Stimulated activated CD4-positive, alpha-beta T cell treated with anti-CD3 and anti-CD28 coated beads, Interleukin-1b, Interleukin-23, amount 100 ng/mL, for 48 hours (primary cell): Measurements from ENCODE around the gene OR8B12.
A peak's percentile ranks its signal among the peaks of the same experiment; 100 is the strongest.

Source experiments
- DNase-seq: peaks from one replicate; pipeline ENCODE4 v3.0.0-alpha.2; 2020

OR8B12 gene, protein sequence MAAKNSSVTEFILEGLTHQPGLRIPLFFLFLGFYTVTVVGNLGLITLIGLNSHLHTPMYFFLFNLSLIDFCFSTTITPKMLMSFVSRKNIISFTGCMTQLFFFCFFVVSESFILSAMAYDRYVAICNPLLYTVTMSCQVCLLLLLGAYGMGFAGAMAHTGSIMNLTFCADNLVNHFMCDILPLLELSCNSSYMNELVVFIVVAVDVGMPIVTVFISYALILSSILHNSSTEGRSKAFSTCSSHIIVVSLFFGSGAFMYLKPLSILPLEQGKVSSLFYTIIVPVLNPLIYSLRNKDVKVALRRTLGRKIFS

DNA sequence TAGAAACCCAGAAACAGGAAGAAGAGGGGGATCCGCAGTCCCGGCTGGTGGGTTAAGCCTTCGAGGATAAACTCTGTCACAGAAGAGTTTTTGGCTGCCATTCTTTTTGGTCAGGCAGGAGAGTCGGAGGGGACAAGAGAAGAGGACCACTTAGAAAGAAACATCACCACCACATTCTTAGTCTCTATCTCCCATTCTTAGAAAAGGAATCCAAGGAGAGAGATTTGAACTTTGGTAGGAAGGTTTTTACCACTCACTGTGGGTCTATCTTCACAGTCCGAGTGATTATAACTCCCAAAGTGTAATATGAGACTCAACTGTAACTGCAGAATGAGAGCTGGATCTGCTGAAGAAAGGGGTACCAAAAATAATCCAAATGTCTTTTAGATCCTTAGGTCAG lies at the start of gene OR8B12:
Gene OR8B12, minus strand, starts transcription at position 101 of the 400 bp plus-strand sequence. Its CDS starts 0 bp downstream, at position 101.
- no peak for DNase-seq

DNA sequence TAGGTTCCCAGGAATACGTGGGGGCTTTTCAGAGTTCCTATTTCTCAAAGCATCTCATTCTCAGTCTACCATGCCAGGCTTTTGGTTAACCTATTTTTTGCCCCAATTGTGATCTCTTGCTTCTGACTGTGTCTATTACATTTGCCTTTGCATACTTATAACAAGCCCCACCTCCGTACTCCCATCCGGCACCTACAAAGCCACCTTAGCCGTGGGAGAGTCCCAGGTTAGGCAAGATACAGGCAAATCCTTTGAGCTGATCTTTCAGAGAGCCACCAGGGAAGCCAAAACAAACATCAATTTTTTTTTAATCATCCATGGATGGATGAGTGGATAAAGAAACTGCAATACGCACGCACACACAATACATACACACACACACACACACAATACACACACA lies 49.2 kb upstream of the OR8B12 start:
- DNase-seq = no peak

DNA sequence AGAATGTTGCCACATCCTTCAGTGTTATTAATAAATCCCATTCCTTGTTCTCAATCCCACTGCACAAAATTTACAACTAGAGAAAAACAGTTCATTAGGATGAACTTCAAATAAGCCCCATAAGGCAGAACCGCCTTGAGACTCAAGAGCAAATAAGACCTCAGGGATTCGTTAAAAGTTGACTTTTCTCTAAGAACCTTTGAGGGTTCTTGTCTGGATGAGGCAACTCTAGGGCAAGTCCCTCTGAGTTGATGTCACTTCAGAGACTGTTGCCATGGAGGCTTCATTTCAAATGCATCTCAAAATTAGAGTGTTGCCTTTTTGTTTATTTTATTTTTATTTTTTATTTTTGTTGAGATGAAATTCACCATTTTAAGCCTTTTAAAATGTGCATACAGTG lies 48.0 kb upstream of the OR8B12 start:
- DNase-seq = no peak

DNA sequence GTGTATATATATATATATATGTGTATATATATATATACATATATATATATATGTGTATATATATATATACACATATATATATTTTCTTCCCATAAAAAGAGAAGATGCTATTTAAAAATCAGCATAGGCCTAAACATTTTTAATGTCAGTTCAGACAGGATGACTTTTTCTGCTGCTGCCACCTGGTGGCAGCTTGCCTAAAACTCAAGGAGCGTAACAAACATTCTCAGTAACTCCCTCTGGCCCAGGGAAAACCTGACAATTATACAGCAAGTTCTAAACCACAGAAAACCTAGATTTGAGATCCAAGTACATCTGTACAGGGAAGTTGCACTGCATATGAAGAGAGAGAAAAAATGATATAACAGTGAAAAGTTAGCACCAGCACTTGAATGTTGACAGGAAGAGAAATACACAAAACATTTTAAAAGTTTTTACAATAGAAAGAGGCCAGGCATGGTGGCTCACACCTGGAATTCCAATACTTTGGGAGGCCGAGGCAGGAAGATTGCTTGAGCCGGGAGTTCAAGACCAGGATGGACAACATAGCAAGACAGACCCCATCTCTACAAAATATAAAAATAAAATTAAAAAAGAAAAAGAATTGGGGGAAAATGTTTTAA lies 42.9 kb upstream of the OR8B12 start:
- peak; percentile 19 for DNase-seq

DNA sequence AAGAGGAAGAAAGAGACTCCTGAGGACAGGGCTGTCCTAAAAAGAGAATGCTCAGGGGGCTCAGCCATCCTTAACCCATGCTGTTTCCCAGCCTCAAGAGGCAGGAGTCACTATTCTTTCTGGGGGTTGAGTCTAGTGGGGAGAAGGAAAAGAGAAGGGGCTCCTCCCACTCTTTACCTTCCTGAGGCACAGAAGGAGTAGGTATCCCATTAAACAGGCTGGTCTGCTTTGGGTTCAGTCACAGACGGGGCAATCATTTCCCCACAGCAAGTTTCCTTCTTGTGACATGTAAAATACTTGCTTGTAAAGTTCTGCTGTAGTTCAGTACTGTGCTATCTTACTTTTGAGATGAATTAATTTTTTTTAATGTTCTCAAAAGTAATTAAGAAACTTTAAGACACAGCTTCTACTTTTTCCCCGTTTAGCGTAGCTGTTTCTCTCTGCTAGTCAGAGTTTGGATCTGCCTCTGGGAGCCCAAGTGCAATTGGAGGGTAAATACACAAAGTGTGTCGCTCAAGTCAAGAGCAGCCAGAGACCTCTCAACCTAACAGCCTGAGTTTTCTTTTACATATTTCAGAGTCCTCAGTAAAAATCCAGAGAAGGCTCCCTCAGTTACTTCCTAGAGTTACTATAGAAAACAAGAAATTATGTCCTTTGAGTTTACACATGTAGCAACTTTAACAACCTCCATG lies 41.4 kb upstream of the OR8B12 start:
- DNase-seq = no peak

DNA sequence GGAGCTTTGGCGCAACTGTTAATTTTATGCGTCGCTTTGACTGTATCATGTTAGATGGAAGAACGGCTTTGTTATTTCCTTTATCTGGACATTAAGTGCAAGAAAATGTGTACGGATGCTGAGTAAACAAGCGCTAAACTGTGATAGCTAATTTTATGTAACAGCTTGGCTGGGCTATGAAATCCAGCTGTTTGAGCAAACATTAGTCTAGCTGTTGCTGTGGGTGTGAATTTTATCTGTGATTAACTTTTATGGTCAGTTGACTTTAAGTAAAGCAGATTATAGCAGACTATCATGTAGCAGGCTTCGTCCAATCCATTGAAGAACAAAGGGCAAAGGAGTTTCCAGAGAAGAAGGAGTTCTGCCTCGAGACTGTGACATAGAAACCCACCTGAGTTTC lies 40.3 kb upstream of the OR8B12 start:
- DNase-seq = no peak

DNA sequence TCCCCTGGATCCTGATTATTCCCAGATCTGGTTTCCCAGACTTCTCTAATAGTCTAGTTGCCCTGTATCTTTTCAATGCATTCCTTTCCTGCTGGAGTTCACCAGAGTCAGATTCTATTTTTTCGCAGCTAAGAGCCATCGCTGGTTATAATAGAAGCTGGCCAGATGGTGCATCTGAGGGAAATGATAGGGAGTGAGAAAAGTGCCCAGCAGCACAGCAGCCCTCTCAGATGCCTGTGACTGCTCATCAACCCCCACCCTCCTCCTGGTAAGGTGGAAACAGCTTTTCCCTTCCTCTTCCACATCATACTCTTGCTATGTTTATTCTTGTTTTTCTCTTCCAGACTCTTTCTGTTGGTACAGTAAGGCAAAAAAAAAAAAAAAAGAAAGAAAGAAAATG lies 39.1 kb upstream of the OR8B12 start:
- no peak for DNase-seq

DNA sequence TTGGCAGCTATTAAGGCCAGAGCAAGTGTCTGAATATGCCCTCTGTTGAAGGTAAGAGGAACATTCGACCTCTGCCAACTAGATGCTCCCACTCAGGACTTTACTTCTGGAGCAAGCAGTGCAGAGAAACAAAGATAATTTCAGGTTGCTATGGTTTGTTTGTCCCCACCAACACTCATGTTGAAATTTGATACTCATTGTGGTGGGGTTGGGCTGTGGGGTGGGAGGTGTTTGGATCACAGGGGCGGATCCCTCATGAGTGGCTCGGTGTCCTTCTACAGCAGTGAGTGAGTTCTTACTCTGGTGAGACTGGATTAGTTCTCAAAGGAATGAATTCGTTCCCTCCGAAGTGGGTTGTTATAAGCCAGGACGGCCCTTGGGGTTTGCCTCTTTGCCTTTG lies 38.4 kb upstream of the OR8B12 start:
- no peak for DNase-seq

DNA sequence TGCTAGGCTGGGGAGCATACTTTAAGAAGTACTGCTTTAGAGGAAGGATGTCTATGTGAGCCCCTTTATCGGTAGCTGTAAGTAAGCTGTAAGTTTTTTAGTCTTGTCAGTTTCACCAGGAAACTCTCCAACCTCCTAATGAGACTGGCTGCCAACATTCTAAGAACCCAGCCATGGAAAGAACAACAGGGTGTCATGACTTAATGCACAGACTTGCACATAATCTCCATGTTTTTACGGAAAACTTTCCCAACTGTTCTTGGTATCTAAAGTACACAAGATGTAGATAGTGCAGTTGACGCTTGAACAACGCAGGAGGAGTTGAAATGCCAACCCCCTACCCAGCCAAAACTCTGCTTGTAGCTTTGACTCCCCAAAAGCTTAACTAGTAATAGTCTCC lies 35.3 kb upstream of the OR8B12 start:
- no peak for DNase-seq

DNA sequence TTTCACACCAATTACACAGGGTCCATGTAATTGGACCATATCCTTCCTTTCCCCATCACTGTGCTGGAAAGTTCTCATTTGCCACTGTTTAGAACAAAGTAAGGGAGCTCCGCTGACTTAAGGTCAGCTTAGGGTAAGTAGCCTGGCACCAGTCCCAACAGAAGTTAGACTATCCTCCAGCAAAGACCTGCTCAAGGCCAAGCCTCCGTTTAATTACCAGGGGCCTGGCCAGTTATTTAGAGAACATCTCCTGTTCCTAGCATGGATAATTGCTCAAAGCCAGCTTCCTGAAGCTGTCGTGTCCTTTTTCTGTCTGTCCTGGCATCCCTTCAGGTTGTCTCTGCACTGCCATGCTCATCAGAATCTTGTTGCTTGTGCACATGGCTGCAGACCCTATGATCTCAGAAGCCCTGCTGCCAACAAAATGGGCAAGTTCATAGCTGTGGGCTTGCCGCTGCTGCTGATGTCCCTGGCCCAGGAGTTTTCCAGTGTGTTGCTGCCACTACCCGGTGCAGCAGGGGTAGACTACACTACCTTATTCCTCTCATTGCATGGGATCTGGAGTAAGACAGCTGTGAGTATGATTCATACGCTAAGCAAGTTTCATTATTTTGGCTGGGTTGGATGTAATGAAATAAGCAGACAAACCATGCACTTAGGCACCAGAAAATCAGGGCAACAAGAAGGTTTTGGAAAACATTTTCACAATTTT lies 34.4 kb upstream of the OR8B12 start:
- no peak for DNase-seq

DNA sequence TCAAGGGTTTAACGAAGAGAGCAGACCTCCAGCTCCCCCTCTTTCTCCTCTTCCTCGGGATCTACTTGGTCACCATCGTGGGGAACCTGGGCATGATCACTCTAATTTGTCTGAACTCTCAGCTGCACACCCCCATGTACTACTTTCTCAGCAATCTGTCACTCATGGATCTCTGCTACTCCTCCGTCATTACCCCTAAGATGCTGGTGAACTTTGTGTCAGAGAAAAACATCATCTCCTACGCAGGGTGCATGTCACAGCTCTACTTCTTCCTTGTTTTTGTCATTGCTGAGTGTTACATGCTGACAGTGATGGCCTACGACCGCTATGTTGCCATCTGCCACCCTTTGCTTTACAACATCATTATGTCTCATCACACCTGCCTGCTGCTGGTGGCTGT lies 26.7 kb upstream of the OR8B12 start:
- no peak for DNase-seq

DNA sequence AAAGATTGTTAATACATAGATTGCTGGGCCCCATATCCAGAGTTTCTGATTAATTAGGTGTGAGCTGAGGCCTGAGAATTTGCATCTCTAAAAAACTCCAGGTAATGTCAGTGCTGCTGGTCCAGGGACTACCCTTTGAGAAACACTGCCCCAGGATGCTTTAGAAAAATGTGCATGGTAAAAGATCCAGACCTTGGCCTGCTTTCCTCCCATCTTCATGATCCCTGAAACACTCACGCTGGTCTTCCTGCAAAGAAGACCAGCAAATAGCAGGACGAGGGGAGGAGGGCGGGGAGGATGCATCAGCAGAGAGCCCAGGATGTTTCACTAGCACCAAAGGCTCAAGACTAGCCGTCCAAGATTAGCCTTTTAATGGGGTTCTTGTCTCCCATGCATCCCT lies 26.2 kb upstream of the OR8B12 start, which contains the start of gene OR8A1:
Gene OR8A1, plus strand, starts transcription at position 301 of the 400 bp plus-strand sequence. CDS start 123 bp downstream, outside the sequence.
- no peak for DNase-seq

DNA sequence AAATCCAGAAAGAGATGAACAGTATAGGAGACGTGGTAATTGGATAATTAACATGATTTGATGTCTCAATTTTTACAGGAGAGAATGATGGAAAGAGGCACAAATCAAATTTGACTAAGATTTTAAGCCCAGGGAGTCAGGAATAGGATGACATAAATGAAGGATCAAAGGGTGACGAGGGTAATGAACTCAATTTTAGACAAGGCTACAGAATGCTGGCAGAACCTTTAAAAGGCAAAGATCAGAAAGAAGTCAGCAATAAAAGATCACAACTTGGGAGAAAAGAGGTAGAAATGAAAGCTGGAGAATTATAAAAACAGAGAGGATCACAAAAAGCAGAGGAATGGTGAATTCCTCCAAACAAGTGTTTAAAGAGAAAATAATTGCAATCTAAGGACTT lies 13.4 kb upstream of the OR8B12 start:
- DNase-seq = no peak

DNA sequence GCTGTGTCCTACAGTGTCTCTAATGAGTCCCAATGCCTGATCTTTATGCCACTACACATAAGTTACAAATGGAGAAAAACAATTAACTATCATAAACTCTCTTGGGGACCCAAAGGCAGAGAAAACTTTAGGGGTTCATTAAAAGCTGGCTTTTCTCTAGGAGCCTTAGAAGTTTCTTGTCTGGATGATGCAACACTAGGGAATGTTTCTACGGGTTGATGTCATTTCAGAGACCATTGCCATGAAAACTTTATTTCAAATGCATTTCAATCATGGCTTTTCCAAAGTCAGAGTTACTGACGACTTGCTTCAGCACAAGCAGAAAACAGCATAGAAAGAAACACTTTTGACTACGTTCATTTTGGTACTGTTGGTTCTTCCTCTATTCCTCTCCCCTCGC lies 8.5 kb upstream of the OR8B12 start:
- no peak for DNase-seq

DNA sequence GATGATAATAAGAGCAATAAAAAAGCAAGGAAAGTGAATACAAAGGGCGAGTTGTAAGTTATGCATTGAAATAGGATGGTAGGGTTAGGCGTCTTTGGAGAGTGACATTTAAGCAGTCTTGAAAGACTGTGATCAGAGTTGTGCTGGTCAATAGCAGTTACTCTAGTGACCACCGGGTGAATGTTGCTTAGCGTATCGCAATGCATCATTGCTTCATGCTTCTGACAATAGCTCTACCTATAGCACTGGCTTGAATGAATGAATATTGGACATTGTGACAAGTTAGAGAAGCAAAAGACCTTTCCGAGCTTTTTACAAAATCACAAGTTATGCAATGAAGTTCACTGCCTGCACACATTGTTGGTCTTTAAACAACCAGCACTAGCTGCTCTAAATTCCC lies 7.7 kb upstream of the OR8B12 start:
- DNase-seq = no peak

DNA sequence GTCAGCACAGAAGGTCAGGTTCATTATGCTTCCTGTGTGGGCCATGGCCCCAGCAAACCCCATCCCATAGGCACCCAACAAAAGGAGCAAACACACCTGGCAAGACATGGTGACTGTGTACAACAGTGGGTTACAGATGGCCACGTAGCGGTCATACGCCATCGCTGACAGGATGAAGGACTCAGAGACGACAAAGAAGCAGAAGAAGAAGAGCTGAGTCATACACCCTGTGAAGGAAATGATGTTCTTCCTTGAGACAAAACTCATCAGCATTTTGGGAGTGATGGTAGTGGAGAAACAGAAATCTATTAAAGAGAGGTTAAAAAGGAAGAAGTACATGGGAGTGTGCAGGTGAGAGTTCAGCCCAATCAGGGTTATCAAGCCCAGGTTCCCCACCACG lies 309 bp downstream of the OR8B12 start:
- DNase-seq = no peak

DNA sequence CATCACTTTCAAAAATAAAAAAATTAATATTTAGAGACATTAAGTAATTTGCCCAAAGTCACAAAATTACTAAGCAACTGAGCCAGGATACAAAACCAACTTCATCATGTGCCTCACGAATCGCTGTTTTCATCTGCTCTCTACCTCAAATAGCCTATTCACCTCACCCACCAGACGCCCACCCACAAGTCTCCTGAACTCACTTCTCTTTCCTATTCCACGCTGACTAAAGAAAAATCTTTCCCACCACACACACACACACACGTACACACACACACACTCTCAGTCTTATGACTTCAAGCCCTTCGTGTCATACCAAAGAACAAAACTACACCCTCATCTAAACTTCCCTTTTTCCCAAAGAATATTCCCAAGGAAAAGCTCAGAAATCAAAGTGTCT lies 2.2 kb downstream of the OR8B12 start:
- no peak for DNase-seq

DNA sequence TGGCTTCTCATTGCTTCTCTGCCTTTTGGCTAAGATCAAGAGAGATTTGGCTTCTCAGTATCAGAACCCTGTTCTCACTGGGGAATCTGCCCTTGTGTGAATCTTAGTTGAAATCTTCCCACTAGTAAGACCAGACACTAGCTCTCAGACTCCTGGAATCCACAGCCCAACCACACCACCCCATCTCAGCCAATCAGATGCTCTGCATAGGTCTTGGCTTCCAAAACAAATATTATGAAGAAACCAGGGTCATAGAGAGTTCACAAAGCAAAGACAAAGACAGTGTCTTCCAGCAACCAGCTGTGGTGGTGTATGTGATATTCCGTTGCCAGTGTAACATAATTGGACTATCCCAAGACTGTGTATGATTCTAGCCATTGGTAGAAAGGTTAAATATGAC lies 5.4 kb downstream of the OR8B12 start:
- no peak for DNase-seq

DNA sequence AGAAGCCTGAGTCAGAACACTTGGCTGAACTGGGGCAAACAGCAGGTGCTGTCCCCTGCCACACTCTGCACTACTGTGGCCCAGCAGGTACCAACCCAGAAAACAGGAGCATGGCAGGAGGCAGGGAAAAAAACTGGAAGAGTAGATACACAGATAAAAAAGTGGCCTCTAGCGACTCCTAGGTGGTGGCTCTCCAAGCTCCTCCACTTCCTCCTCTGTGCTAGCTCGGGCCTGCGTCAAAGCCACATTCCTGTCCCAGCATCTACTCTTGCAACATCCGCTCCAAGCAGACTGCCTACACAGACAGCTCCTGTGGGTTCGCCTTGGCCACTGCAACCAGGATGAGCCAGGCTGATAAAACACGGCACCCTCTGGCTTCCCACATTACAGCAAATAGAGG lies 6.9 kb downstream of the OR8B12 start:
- no peak for DNase-seq

DNA sequence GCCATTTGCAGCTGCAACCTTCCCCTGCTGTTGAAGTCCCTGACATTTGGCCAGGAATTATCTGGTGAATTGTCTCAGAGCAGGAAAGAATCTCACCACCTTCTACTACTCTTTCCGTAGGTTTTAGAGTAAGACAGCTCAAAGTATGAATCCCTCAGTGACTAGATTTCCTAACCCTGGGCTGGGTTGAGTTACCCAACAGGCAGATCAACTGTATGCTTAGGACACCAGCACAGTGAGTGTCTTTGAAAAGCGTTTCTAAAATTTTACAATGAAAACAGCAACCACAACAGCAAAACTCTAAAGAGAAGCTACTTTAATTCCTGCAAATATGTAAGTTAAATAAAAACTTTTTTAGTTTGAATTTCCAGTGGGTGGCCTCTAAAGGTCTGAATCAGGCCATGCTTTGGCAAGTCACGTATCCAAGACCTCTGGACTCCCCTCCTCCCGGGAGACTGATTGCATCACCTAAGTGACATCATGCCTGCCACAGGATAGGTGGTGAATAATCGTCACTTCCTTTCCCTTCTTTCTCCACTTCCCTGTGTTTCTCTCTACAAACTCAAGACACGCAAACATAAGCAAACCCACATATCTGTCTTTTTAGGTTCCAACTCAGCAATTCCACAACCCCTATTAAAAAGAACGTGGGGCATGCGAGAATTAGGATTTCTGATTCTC lies 7.8 kb downstream of the OR8B12 start:
- no peak for DNase-seq

DNA sequence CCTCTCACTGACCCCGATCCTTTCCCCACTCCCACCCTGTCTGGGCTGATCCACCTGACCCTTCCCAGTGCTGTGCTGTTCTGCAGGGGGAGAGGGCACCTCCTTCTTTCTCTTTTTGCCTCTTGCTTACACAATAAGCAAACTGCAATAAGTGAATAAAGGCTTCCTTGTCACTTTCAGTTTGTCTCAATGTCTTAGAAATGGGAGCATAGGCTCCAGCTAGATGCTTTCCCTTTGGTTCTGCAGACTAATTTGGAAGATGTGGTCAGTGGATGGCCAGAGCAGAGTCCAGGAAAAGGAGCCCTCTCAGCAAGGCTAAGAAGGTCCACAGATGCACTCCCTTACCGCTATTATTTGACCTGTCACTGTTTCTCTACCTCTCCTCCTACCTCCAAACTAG lies 9.4 kb downstream of the OR8B12 start:
- DNase-seq = no peak

DNA sequence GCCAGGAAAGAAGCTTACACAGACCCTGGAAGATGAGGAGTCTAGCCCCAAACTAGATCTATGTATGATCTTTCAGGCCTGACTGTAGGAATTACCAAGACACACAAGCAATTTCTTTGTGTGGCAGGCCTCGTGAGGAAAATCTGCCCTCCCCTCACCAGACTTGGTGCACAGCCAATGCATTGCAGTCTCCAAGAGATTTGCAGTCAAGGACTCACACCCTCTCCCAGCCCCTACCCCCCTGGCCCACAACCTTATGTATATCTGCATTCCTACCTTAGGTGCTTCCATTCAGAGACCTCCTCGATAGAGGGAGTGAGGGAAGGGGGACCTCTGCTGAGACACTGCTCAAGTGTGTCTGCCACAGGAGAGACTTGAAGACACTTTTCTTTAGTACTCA lies 9.8 kb downstream of the OR8B12 start:
- no peak for DNase-seq

DNA sequence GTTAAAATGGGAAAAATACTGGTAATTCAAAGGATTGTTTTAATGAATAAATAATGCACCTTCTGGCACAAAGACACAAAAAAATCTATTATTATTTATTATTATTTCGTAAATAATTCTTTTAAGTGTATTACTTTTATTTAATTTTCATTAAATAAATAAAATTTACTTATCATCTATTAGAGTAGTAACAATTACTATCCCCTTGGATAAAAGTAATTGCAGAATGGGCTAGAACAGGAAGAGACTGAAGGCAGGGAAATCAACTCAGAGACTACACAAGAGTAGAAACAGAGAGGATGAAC lies 23.0 kb downstream of the OR8B12 start:
- no peak for DNase-seq
